A673 (cell line): ENCODE measurements around the gene OR10G8. TPM values are rescaled to one million over a fixed set of nuclear protein-coding genes. Genes with fewer than 3 reads are reported as not detected.

ENCODE experiments used
- BruUV-seq: library from RNA; stranded (reverse); fragments of 400-500 nt; replicated peaks from 2 replicates; lab custom pipeline; 2021; lab: Mats Ljungman, UMichigan
- CTCF ChIA-PET: fragments of 300-600 bp; sonication (Branson Sonifier 250); formaldehyde crosslinking; loops from one replicate; lab custom pipeline; 2022; ENCODE audit warnings: antibody characterized with exemption; lab: Charles Lee
- POLR2A ChIA-PET: fragments of 300-600 bp; sonication (Branson Sonifier 250); formaldehyde crosslinking; loops from one replicate; lab custom pipeline; 2022; ENCODE audit warnings: antibody characterized with exemption; ENCODE audit not compliant: low non-redundant PET; lab: Charles Lee
- DNase-seq: peaks from one replicate; pipeline ENCODE4 v3.0.0-alpha.2; 2015; ENCODE audit warnings: low spot score
- H3K27ac ChIP-seq: fragments of 200-600 bp; sonication (generic); 2 replicates; pipeline ENCODE4 v1.5.1; 2016; ENCODE audit warnings: mixed run types, low read depth, mild to moderate bottlenecking, mixed read lengths, antibody characterized with exemption, low read length; ENCODE audit not compliant: poor library complexity, severe bottlenecking
- H3K27me3 ChIP-seq: fragments of 200-600 bp; sonication (generic); replicated peaks from 2 replicates; pipeline ENCODE4 v1.6.1; 2017; ENCODE audit warnings: mixed run types, low read depth, mild to moderate bottlenecking, mixed read lengths, antibody characterized with exemption, low read length; ENCODE audit not compliant: insufficient read depth, poor library complexity
- H3K36me3 ChIP-seq: fragments of 200-600 bp; sonication (generic); 2 replicates; pipeline ENCODE4 v1.6.1; 2016; ENCODE audit warnings: mixed run types, mild to moderate bottlenecking, mixed read lengths, antibody characterized with exemption, low read length; ENCODE audit not compliant: insufficient read depth, poor library complexity, severe bottlenecking
- H3K4me1 ChIP-seq: fragments of 200-600 bp; sonication (generic); 2 replicates; pipeline ENCODE4 v1.6.1; 2017; ENCODE audit warnings: mixed run types, mild to moderate bottlenecking, mixed read lengths, antibody characterized with exemption, low read length; ENCODE audit not compliant: insufficient read depth, poor library complexity, severe bottlenecking
- H3K4me3 ChIP-seq: fragments of 200-600 bp; sonication (generic); 2 replicates; pipeline ENCODE4 v1.5.1; 2016; ENCODE audit warnings: low read depth, mixed run types, mild to moderate bottlenecking, mixed read lengths, low read length; ENCODE audit not compliant: poor library complexity, severe bottlenecking
- H3K9me3 ChIP-seq: fragments of 200-600 bp; sonication (generic); 2 replicates; pipeline ENCODE4 v1.6.1; 2016; ENCODE audit warnings: mixed run types, low read depth, mild to moderate bottlenecking, mixed read lengths, antibody characterized with exemption, low read length; ENCODE audit not compliant: poor library complexity, severe bottlenecking
- CTCF ChIP-seq: fragments of 300-800, 200-600 bp; sonication (generic); conservative IDR thresholded peaks from 2 replicates; pipeline ENCODE4 v1.5.1; 2017; ENCODE audit warnings: low read depth, mild to moderate bottlenecking, antibody characterized with exemption, low read length, moderate library complexity, mixed read lengths
- EZH2 ChIP-seq: fragments of 200-600 bp; sonication (generic); IDR thresholded peaks from 2 replicates; pipeline ENCODE4 v1.6.1; 2017; ENCODE audit warnings: borderline replicate concordance, low read depth, mild to moderate bottlenecking, mixed read lengths, antibody characterized with exemption, low read length; ENCODE audit not compliant: poor library complexity, severe bottlenecking
- intact Hi-C: fragments of 100-400 bp; cut with micrococcal nuclease; formaldehyde crosslinking; loops from one replicate; pipeline ENCODE4 v1.10.0; 2022; ENCODE audit not compliant: unreplicated experiment
- total RNA-seq: library from RNA; stranded (reverse); gene quantifications from 2 replicates; pipeline ENCODE4 v1.2.3, GENCODE V29; 2021

The OR10G8 gene
- total RNA-seq, 1 experiment from 2014 or later = not detected

- TF ChIP-seq CTCF = no peak
- no peak for TF ChIP-seq EZH2
- BruUV-seq = no TSS peak
- H3K4me3 ChIP-seq = no peak overlapping the region
- intact Hi-C loops = no loop called here
- H3K9me3 ChIP-seq = no peaks in the 10 kb centered on the region
- no peak overlapping the region for H3K27ac ChIP-seq
- DNase-seq = no peak
- ChIA-PET POLR2A (no interaction called here), CTCF (no interaction called here)
- H3K4me1 ChIP-seq = no peaks in the 10 kb centered on the region
- no peaks in the 10 kb centered on the region for H3K27me3 ChIP-seq
- no peaks in the 10 kb centered on the region for H3K36me3 ChIP-seq
These were observed 24.1 kb downstream of the OR10G8 start for GRCh38 chr11:124050748-124051147.

GRCh38 chr11:124052966-124053365 is 26.4 kb downstream of the OR10G8 start:
- ChIA-PET POLR2A (no interaction called here), CTCF (no interaction called here)
- intact Hi-C loops = no loop called here

GRCh38 chr11:124068601-124069110 is 42.1 kb downstream of the OR10G8 start:
- H3K27me3 ChIP-seq = no peaks in the 10 kb centered on the region
- no peaks in the 10 kb centered on the region for H3K36me3 ChIP-seq
- POLR2A ChIA-PET = interaction anchor here (0.7 kb wide), 1 partner anchor 13 kb away, joined by 3 read pairs; no protein-coding TSS in a partner anchor
- intact Hi-C loops = no loop called here
- CTCF ChIA-PET = no interaction called here
- H3K4me1 ChIP-seq = peaks cover 18% of the 10 kb centered on the region
- no peak overlapping the region for H3K4me3 ChIP-seq
- no peak for DNase-seq
- H3K9me3 ChIP-seq = no peaks in the 10 kb centered on the region
- BruUV-seq = no TSS peak
- no peak overlapping the region for H3K27ac ChIP-seq
- no peak for TF ChIP-seq CTCF
- TF ChIP-seq EZH2 = no peak

More at GRCh38 chr11:124052966-124053365, 26.4 kb downstream of the OR10G8 start:
- Histone ChIP-seq H3K27me3 (no peaks in the 10 kb centered on the region), H3K27ac (no peak overlapping the region), H3K9me3 (no peaks in the 10 kb centered on the region), H3K4me1 (no peaks in the 10 kb centered on the region), H3K36me3 (no peaks in the 10 kb centered on the region), H3K4me3 (no peak overlapping the region)
- no TSS peak for BruUV-seq
- TF ChIP-seq CTCF = no peak
- no peak for TF ChIP-seq EZH2
- no peak for DNase-seq
